HCT116 (cell line): Measurements from ENCODE around the gene CERK. TPM values are rescaled to one million over a fixed set of nuclear protein-coding genes. Genes with fewer than 3 reads are reported as not detected.

ENCODE experiments used
- ATAC-seq: fragments of 200-7000 bp; cut with Tn5 transposase; 2 replicates; pipeline ENCODE4 v1.9.1; 2020; ENCODE audit warnings: mild to moderate bottlenecking, moderate library complexity
- BruUV-seq: library from RNA; stranded (reverse); fragments of 400-500 nt; replicated peaks from 2 replicates; lab custom pipeline; 2021; lab: Mats Ljungman, UMichigan
- CTCF ChIA-PET: fragments of 300-600 bp; sonication (Branson Sonifier 250); formaldehyde crosslinking; loops from one replicate; lab custom pipeline; 2021; ENCODE audit warnings: antibody characterized with exemption; lab: Charles Lee
- POLR2A ChIA-PET: fragments of 300-600, 350-600 bp; sonication (Branson Sonifier 250); formaldehyde crosslinking; loops from one replicate; lab custom pipeline; 2021; ENCODE audit warnings: antibody characterized with exemption; lab: Charles Lee
- RAD21 ChIA-PET, 2 experiments: fragments of 300-600 bp; sonication (Branson Sonifier 250); formaldehyde crosslinking; loops; one replicate each; lab custom pipeline; 2023; ENCODE audit warnings: low total read pairs in 2 of 2; ENCODE audit not compliant: uncharacterized antibody in 2 of 2, unreplicated experiment in 2 of 2, low non-redundant PET in 1 of 2; lab: Charles Lee
- DNase-seq: peaks from one replicate; pipeline ENCODE4 v3.0.0-alpha.2; 2010; ENCODE audit warnings: low read depth, low spot score
- H2AFZ ChIP-seq: fragments of 200-600 bp; shearing (Covaris generic), sonication (generic); 2 replicates; pipeline ENCODE4 v1.6.1; 2017; ENCODE audit warnings: low read depth, mixed run types, mixed read lengths, antibody characterized with exemption, low read length; ENCODE audit not compliant: poor library complexity, severe bottlenecking
- H3K27ac ChIP-seq: 2 replicates; pipeline ENCODE4 v1.5.1; 2012; ENCODE audit warnings: low read depth, low read length
- H3K27me3 ChIP-seq: fragments of 200-600 bp; sonication (generic); 2 replicates; pipeline ENCODE4 v1.6.1; 2016; ENCODE audit warnings: mixed run types, low read length, mixed read lengths; ENCODE audit not compliant: insufficient read depth
- H3K36me3 ChIP-seq, 2 experiments: fragments of 200-500 bp in 1 of 2; fragments of 200-600 bp in 1 of 2; sonication (Bioruptor generic) in 1 of 2; sonication (generic) in 1 of 2; 2 replicates each; pipeline versions ENCODE4 v1.5.1 to v1.6.1; 2014 to 2016; ENCODE audit warnings: low read length in 2 of 2, inconsistent platforms in 1 of 2, mixed read lengths in 1 of 2, mixed run types in 1 of 2; ENCODE audit not compliant: insufficient read depth in 2 of 2, control insufficient read depth in 1 of 2
- H3K4me1 ChIP-seq, 2 experiments: fragments of 200-600 bp in 1 of 2; sonication (generic) in 1 of 2; 2 replicates each; pipeline versions ENCODE4 v1.5.1 to v1.6.1; 2012 to 2017; ENCODE audit warnings: low read length in 2 of 2, inconsistent platforms in 1 of 2, mild to moderate bottlenecking in 1 of 2, mixed read lengths in 1 of 2, mixed run types in 1 of 2, moderate library complexity in 1 of 2; ENCODE audit not compliant: insufficient read depth in 2 of 2, control insufficient read depth in 1 of 2
- H3K4me2 ChIP-seq: fragments of 200-600 bp; sonication (generic); 2 replicates; pipeline ENCODE4 v1.6.1; 2017; ENCODE audit warnings: mixed run types, low read length, mixed read lengths
- H3K4me3 ChIP-seq, 2 experiments: fragments of 200-600 bp in 1 of 2; sonication (generic) in 1 of 2; replicated peaks in 1 of 2; 2 replicates each; pipeline ENCODE4 v1.5.1; 2011 to 2016; ENCODE audit warnings: low read length in 2 of 2, control low read depth in 1 of 2, low read depth in 1 of 2, mild to moderate bottlenecking in 1 of 2, mixed read lengths in 1 of 2, mixed run types in 1 of 2
- H3K79me2 ChIP-seq: fragments of 200-600 bp; sonication (generic); 2 replicates; pipeline ENCODE4 v1.6.1; 2017; ENCODE audit warnings: mild to moderate bottlenecking, mixed run types, low read length, moderate library complexity, mixed read lengths; ENCODE audit not compliant: insufficient read depth
- H3K9ac ChIP-seq: fragments of 200-600 bp; sonication (generic); 2 replicates; pipeline ENCODE4 v1.6.1; 2016; ENCODE audit warnings: low read length, mixed read lengths
- H3K9me2 ChIP-seq: fragments of 200-600 bp; sonication (generic), shearing (Covaris generic); 2 replicates; pipeline ENCODE4 v1.6.1; 2017; ENCODE audit warnings: mixed run types, mild to moderate bottlenecking, moderate library complexity; ENCODE audit not compliant: insufficient read depth
- H3K9me3 ChIP-seq, 2 experiments: fragments of 200-500 bp in 1 of 2; fragments of 200-600 bp in 1 of 2; sonication (Bioruptor generic) in 1 of 2; sonication (generic) in 1 of 2; 2 replicates each; pipeline ENCODE4 v1.6.1; 2014 to 2017; ENCODE audit warnings: low read length in 2 of 2, mixed read lengths in 2 of 2, inconsistent platforms in 1 of 2, low read depth in 1 of 2, mild to moderate bottlenecking in 1 of 2, mixed run types in 1 of 2, moderate library complexity in 1 of 2; ENCODE audit not compliant: control insufficient read depth in 1 of 2, insufficient read depth in 1 of 2
- H4K20me1 ChIP-seq: fragments of 200-600 bp; sonication (generic), shearing (Covaris generic); 2 replicates; pipeline ENCODE4 v1.6.1; 2017; ENCODE audit warnings: mixed run types, mild to moderate bottlenecking, moderate library complexity; ENCODE audit not compliant: insufficient read depth
- ATF3 ChIP-seq: IDR thresholded peaks from 2 replicates; pipeline ENCODE4 v1.6.1; 2012
- CBX3 ChIP-seq: IDR thresholded peaks from 2 replicates; pipeline ENCODE4 v1.6.1; 2012; ENCODE audit warnings: low read depth
- EGR1 ChIP-seq: IDR thresholded peaks from 2 replicates; pipeline ENCODE4 v1.6.1; 2012; ENCODE audit warnings: low read depth
- EZH2 ChIP-seq: fragments of 200-600 bp; sonication (generic); IDR thresholded peaks from 2 replicates; pipeline ENCODE4 v1.6.1; 2017; ENCODE audit warnings: antibody characterized with exemption, mixed run types
- JUND ChIP-seq: IDR thresholded peaks from 2 replicates; pipeline ENCODE4 v1.6.1; 2012
- MAX ChIP-seq: IDR thresholded peaks from 2 replicates; pipeline ENCODE4 v1.6.1; 2012
- POLR2A ChIP-seq: IDR thresholded peaks from 2 replicates; pipeline ENCODE4 v1.7.0; 2011; ENCODE audit warnings: borderline replicate concordance; ENCODE audit not compliant: insufficient read depth, insufficient read length; ENCODE audit errors: extremely low read depth
- POLR2AphosphoS5 ChIP-seq: IDR thresholded peaks from 2 replicates; pipeline ENCODE4 v1.6.1; 2011; ENCODE audit warnings: mild to moderate bottlenecking, low read depth, low read length, moderate library complexity
- REST ChIP-seq: IDR thresholded peaks from 2 replicates; pipeline ENCODE4 v1.6.1; 2012; ENCODE audit warnings: low read depth
- SIN3A ChIP-seq: IDR thresholded peaks from 2 replicates; pipeline ENCODE4 v1.6.1; 2012; ENCODE audit warnings: low read depth
- TCF7L2 ChIP-seq: IDR thresholded peaks from 2 replicates; pipeline ENCODE4 v1.7.0; 2011; ENCODE audit warnings: borderline replicate concordance, inconsistent platforms; ENCODE audit not compliant: insufficient read depth, insufficient read length; ENCODE audit errors: extremely low read depth
- YY1 ChIP-seq: IDR thresholded peaks from 2 replicates; pipeline ENCODE4 v1.6.1; 2011; ENCODE audit warnings: low read length, low read depth, moderate library complexity, mild to moderate bottlenecking; ENCODE audit not compliant: insufficient replicate concordance; ENCODE audit errors: extremely low read depth
- ZFX ChIP-seq: fragments of 450-650 bp; IDR thresholded peaks from 2 replicates; pipeline ENCODE4 v1.6.1; 2017
- intact Hi-C: fragments of 100-400 bp; cut with micrococcal nuclease; formaldehyde crosslinking; loops from 2 replicates; pipeline ENCODE4 v1.10.0; 2022
- total RNA-seq: library from RNA; stranded (reverse); gene quantifications from one replicate; pipeline ENCODE4 v1.2.1, GENCODE V29; 2021; ENCODE audit not compliant: unreplicated experiment

The CERK gene
- total RNA-seq, 1 experiment from 2014 or later = 35.0 TPM

- Histone ChIP-seq H3K27me3 (no peaks in the 10 kb centered on the region), H3K9me2 (no peaks in the 10 kb centered on the region), H2AFZ (no peak overlapping the region), H3K4me3 (no peak overlapping the region), H3K9ac (no peak overlapping the region), H3K4me2 (no peak overlapping the region), H3K9me3 (no peaks in the 10 kb centered on the region), H3K27ac (no peak overlapping the region), H3K79me2 (no peaks in the 10 kb centered on the region), H3K36me3 (no peaks in the 10 kb centered on the region), H3K4me1 (no peaks in the 10 kb centered on the region), H4K20me1 (no peaks in the 10 kb centered on the region)
- POLR2A ChIA-PET = no interaction called here
- no peak for DNase-seq
- intact Hi-C loops = no loop called here
- RAD21 ChIA-PET = no interaction called here
- BruUV-seq = no TSS peak
- TF ChIP-seq ATF3 = no peak
- no peak for TF ChIP-seq EGR1
- TF ChIP-seq REST = no peak
- no peak for TF ChIP-seq ZFX
- TF ChIP-seq MAX = no peak
- TF ChIP-seq POLR2AphosphoS5 = no peak
- TF ChIP-seq JUND = no peak
- no peak for TF ChIP-seq TCF7L2
- TF ChIP-seq EZH2 = no peak
- TF ChIP-seq CBX3 = no peak
- TF ChIP-seq POLR2A = no peak
- no peak for TF ChIP-seq YY1
- no peak for TF ChIP-seq SIN3A
- no peak for ATAC-seq
- CTCF ChIA-PET = interaction anchor here (3.2 kb wide), 1 partner anchor 108 kb away, joined by 11 read pairs; no protein-coding TSS in a partner anchor
Observed at GRCh38 chr22:46671824-46672432, 66.1 kb downstream of the CERK start.
